HL-60 (cell line): ENCODE data around the gene SDHAF2.

Source experiments
- POLR2AphosphoS5 ChIP-seq: IDR thresholded peaks from 2 replicates; pipeline ENCODE4 v1.6.1; 2012; ENCODE audit warnings: low read depth
- SPI1 ChIP-seq: IDR thresholded peaks from 2 replicates; pipeline ENCODE4 v1.6.1; 2012; ENCODE audit warnings: low read depth, mild to moderate bottlenecking, borderline replicate concordance
- TF ChIP-seq, protein P1 (sequence below): IDR thresholded peaks from one replicate; pipeline ENCODE4 v1.5.1; 2011; ENCODE audit warnings: low read length, control low read depth, inconsistent platforms; ENCODE audit not compliant: insufficient read depth
- TF ChIP-seq, protein P2 (sequence below): IDR thresholded peaks from 2 replicates; pipeline ENCODE4 v1.6.1; 2012; ENCODE audit warnings: low read depth; ENCODE audit not compliant: insufficient replicate concordance

DNA sequence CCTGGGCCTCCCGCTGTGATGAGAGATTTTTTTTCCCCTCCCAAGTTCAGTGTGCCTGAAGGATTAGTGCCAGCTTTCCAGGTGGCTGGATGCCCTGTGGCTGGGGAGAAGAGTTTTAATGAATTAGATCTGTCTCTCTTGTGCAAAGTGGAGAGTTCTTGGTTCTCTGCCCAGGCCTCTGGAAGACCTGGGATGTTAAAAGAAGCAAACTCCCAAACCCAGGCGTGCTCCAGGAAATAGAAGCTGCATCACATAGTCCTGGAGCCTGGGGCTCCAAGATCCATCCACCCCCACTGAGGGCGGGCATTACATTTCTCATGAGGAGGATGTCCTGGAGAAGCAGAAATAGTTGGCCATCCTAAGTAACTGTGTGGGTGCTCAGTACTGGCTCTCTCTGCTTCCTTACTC, 30.6 kb downstream of the SDHAF2 start:
- TF ChIP-seq, protein P1, sequence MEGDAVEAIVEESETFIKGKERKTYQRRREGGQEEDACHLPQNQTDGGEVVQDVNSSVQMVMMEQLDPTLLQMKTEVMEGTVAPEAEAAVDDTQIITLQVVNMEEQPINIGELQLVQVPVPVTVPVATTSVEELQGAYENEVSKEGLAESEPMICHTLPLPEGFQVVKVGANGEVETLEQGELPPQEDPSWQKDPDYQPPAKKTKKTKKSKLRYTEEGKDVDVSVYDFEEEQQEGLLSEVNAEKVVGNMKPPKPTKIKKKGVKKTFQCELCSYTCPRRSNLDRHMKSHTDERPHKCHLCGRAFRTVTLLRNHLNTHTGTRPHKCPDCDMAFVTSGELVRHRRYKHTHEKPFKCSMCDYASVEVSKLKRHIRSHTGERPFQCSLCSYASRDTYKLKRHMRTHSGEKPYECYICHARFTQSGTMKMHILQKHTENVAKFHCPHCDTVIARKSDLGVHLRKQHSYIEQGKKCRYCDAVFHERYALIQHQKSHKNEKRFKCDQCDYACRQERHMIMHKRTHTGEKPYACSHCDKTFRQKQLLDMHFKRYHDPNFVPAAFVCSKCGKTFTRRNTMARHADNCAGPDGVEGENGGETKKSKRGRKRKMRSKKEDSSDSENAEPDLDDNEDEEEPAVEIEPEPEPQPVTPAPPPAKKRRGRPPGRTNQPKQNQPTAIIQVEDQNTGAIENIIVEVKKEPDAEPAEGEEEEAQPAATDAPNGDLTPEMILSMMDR: no peak
- TF ChIP-seq POLR2AphosphoS5 (no peak), SPI1 (no peak)
- TF ChIP-seq, protein P2, sequence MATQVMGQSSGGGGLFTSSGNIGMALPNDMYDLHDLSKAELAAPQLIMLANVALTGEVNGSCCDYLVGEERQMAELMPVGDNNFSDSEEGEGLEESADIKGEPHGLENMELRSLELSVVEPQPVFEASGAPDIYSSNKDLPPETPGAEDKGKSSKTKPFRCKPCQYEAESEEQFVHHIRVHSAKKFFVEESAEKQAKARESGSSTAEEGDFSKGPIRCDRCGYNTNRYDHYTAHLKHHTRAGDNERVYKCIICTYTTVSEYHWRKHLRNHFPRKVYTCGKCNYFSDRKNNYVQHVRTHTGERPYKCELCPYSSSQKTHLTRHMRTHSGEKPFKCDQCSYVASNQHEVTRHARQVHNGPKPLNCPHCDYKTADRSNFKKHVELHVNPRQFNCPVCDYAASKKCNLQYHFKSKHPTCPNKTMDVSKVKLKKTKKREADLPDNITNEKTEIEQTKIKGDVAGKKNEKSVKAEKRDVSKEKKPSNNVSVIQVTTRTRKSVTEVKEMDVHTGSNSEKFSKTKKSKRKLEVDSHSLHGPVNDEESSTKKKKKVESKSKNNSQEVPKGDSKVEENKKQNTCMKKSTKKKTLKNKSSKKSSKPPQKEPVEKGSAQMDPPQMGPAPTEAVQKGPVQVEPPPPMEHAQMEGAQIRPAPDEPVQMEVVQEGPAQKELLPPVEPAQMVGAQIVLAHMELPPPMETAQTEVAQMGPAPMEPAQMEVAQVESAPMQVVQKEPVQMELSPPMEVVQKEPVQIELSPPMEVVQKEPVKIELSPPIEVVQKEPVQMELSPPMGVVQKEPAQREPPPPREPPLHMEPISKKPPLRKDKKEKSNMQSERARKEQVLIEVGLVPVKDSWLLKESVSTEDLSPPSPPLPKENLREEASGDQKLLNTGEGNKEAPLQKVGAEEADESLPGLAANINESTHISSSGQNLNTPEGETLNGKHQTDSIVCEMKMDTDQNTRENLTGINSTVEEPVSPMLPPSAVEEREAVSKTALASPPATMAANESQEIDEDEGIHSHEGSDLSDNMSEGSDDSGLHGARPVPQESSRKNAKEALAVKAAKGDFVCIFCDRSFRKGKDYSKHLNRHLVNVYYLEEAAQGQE: no peak
